HepG2 (cell line): ENCODE data around the gene TP73. TPM values are rescaled to one million over a fixed set of nuclear protein-coding genes. Genes with fewer than 3 reads are reported as not detected.

Experiments
- CEBPG ChIP-seq: IDR thresholded peaks from 2 replicates; pipeline ENCODE4 v1.6.1; 2016
- CHD2 ChIP-seq: IDR thresholded peaks from 2 replicates; pipeline ENCODE4 v1.6.1; 2011; ENCODE audit warnings: low read depth, low read length, improper control_type of control experiment
- DNMT3B ChIP-seq: conservative IDR thresholded peaks from 2 replicates; pipeline ENCODE4 v1.6.1; 2016; ENCODE audit warnings: missing biosample characterization, control low read depth
- ELF4 ChIP-seq: sonication (generic); formaldehyde crosslinking; IDR thresholded peaks from 2 replicates; pipeline ENCODE4 v1.5.0; 2020; ENCODE audit warnings: missing genetic modification reagents, mild to moderate bottlenecking, moderate library complexity, borderline replicate concordance
- HNF4G ChIP-seq, 2 experiments: sonication (generic) in 1 of 2; formaldehyde crosslinking in 1 of 2; IDR thresholded peaks; 2 replicates each; pipeline versions ENCODE4 v1.4.0 to v1.6.1; 2011 to 2020; ENCODE audit warnings: borderline replicate concordance in 2 of 2, low read depth in 2 of 2, mild to moderate bottlenecking in 2 of 2, low read length in 1 of 2, missing genetic modification reagents in 1 of 2, moderate library complexity in 1 of 2
- JARID2 ChIP-seq: sonication (generic); formaldehyde crosslinking; IDR thresholded peaks from 2 replicates; pipeline ENCODE4 v1.8.1; 2023; ENCODE audit warnings: missing genetic modification reagents, inconsistent platforms; ENCODE audit not compliant: insufficient replicate concordance
- MBD4 ChIP-seq: IDR thresholded peaks from 2 replicates; pipeline ENCODE4 v1.6.1; 2012; ENCODE audit warnings: low read length, inconsistent platforms, borderline replicate concordance
- MED1 ChIP-seq: sonication (generic); formaldehyde crosslinking; IDR thresholded peaks from 2 replicates; pipeline ENCODE4 v1.4.0; 2020; ENCODE audit warnings: missing genetic modification reagents
- NFIC ChIP-seq: IDR thresholded peaks from 2 replicates; pipeline ENCODE4 v1.6.1; 2012; ENCODE audit warnings: mild to moderate bottlenecking, low read length, inconsistent platforms
- NR3C1 ChIP-seq: sonication (generic); formaldehyde crosslinking; IDR thresholded peaks from 2 replicates; pipeline ENCODE4 v1.4.0; 2020; ENCODE audit warnings: missing genetic modification reagents
- PCBP2 ChIP-seq: fragments of 200-400 bp; formaldehyde crosslinking; optimal IDR thresholded peaks from 2 replicates; pipeline ENCODE3; 2018; ENCODE audit warnings: low read length, low read depth; ENCODE audit not compliant: poor library complexity, severe bottlenecking
- SALL2 ChIP-seq: sonication (generic); formaldehyde crosslinking; IDR thresholded peaks from 2 replicates; pipeline ENCODE4 v1.8.1; 2023; ENCODE audit warnings: mild to moderate bottlenecking, missing genetic modification reagents, inconsistent platforms
- SIN3A ChIP-seq: IDR thresholded peaks from 2 replicates; pipeline ENCODE4 v1.6.1; 2011; ENCODE audit warnings: low read depth, mild to moderate bottlenecking, control low read depth, low read length, borderline replicate concordance
- ZFYVE20 ChIP-seq: sonication (generic); formaldehyde crosslinking; IDR thresholded peaks from 2 replicates; pipeline ENCODE4 v1.8.0; 2023; ENCODE audit warnings: low read depth, mild to moderate bottlenecking, moderate library complexity, missing genetic modification reagents, borderline replicate concordance
- ZNF614 ChIP-seq: IDR thresholded peaks from 2 replicates; pipeline ENCODE4 v1.6.1; 2018; ENCODE audit warnings: missing biosample characterization, missing genetic modification reagents, inconsistent platforms, borderline replicate concordance
- ZNF777 ChIP-seq: sonication (generic); formaldehyde crosslinking; IDR thresholded peaks from 2 replicates; pipeline ENCODE4 v1.4.0; 2020; ENCODE audit warnings: missing genetic modification reagents
- ZNF816 ChIP-seq: sonication (generic); formaldehyde crosslinking; IDR thresholded peaks from 2 replicates; pipeline ENCODE4 v1.8.0; 2022; ENCODE audit warnings: missing genetic modification reagents, mild to moderate bottlenecking, borderline replicate concordance
- polyA plus RNA-seq, 8 experiments: library from polyadenylated mRNA; depleted of rRNA in 3 of 8; stranded (reverse) in 7 of 8; unstranded in 1 of 8; fragments of >200 nt; fragmentation: Illumina TruSeq in 4 of 8; extraction: Trizol in 4 of 8; gene quantifications; 2 replicates each; pipeline versions ENCODE4 v1.2.1 to v1.2.3, GENCODE V29; 2011 to 2016; ENCODE audit warnings: low read depth in 4 of 8, missing spikeins in 1 of 8, mixed read lengths in 1 of 8; ENCODE audit not compliant: insufficient read depth in 1 of 8
- total RNA-seq, 5 experiments: library from RNA; depleted of rRNA; stranded (reverse); fragments of >200 nt; fragmentation: Illumina TruSeq; extraction: Trizol; gene quantifications; 2 replicates each; pipeline ENCODE4 v1.2.3, GENCODE V29; 2016; ENCODE audit warnings: low read depth in 1 of 5
- TF ChIP-seq, protein P1 (sequence below): sonication (generic); formaldehyde crosslinking; IDR thresholded peaks from 2 replicates; pipeline ENCODE4 v1.4.0; 2020; ENCODE audit warnings: missing genetic modification reagents
- TF ChIP-seq, protein P2 (sequence below): sonication (generic); formaldehyde crosslinking; IDR thresholded peaks from 2 replicates; pipeline ENCODE4 v1.4.0; 2020; ENCODE audit warnings: missing genetic modification reagents
- TF ChIP-seq, protein P3 (sequence below): sonication (generic); formaldehyde crosslinking; IDR thresholded peaks from 2 replicates; pipeline ENCODE4 v1.8.1; 2023; ENCODE audit warnings: mild to moderate bottlenecking, missing genetic modification reagents
- TF ChIP-seq, protein P4 (sequence below): IDR thresholded peaks from 2 replicates; pipeline ENCODE4 v1.6.1; 2016

The TP73 gene
- total and polyA plus RNA-seq, 2 of the 13 experiments (the other 11 are each of a cell fraction or from before 2014, with no cell fraction given), result 0.49 to 1.1 TPM

DNA sequence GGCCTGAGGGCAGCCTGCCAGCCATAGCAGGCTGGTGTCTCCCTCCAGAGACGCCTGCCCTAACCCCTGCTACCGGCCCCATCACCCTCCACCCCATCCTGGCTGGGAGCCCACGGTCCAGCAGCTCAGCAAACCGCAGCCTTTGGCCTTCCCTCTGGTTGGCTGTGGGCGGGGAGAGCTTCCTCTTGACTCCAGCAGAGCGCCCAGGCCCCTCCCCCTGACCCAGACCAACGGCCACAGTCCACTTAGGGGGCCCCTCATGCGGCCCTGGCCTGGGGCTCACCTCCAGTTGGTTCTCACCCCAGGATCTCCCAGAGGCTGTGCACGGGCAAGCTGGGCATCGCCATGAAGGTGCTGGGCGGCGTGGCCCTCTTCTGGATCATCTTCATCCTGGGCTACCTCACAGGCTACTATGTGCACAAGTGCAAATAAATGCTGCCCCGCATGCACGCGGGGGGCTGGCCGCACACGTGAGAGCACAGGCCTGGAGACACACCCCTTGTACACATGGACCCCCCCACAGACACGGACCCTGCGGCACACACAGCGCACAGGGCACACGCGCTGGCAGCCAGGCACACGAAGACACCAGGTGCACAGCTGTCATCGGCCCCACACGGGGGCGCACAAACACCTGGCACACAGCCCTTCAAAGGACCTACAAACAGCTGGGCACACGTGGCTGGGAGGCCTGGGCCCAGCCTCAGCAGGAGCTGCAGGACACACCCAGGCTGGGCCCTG, 123.3 kb downstream of the TP73 start (continued):
- TF ChIP-seq, protein P1, sequence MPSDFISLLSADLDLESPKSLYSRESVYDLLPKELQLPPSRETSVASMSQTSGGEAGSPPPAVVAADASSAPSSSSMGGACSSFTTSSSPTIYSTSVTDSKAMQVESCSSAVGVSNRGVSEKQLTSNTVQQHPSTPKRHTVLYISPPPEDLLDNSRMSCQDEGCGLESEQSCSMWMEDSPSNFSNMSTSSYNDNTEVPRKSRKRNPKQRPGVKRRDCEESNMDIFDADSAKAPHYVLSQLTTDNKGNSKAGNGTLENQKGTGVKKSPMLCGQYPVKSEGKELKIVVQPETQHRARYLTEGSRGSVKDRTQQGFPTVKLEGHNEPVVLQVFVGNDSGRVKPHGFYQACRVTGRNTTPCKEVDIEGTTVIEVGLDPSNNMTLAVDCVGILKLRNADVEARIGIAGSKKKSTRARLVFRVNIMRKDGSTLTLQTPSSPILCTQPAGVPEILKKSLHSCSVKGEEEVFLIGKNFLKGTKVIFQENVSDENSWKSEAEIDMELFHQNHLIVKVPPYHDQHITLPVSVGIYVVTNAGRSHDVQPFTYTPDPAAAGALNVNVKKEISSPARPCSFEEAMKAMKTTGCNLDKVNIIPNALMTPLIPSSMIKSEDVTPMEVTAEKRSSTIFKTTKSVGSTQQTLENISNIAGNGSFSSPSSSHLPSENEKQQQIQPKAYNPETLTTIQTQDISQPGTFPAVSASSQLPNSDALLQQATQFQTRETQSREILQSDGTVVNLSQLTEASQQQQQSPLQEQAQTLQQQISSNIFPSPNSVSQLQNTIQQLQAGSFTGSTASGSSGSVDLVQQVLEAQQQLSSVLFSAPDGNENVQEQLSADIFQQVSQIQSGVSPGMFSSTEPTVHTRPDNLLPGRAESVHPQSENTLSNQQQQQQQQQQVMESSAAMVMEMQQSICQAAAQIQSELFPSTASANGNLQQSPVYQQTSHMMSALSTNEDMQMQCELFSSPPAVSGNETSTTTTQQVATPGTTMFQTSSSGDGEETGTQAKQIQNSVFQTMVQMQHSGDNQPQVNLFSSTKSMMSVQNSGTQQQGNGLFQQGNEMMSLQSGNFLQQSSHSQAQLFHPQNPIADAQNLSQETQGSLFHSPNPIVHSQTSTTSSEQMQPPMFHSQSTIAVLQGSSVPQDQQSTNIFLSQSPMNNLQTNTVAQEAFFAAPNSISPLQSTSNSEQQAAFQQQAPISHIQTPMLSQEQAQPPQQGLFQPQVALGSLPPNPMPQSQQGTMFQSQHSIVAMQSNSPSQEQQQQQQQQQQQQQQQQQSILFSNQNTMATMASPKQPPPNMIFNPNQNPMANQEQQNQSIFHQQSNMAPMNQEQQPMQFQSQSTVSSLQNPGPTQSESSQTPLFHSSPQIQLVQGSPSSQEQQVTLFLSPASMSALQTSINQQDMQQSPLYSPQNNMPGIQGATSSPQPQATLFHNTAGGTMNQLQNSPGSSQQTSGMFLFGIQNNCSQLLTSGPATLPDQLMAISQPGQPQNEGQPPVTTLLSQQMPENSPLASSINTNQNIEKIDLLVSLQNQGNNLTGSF (CRISPR knock-in tag), result peak; percentile 41
- peak; percentile 41; the same call in 1 of the 2 replicates for TF ChIP-seq SIN3A
- no peak for TF ChIP-seq PCBP2
- TF ChIP-seq ZNF816, result peak; percentile 92; the same call in 1 of the 2 replicates
- no peak for TF ChIP-seq ELF4 (CRISPR knock-in tag)
- TF ChIP-seq, protein P2, sequence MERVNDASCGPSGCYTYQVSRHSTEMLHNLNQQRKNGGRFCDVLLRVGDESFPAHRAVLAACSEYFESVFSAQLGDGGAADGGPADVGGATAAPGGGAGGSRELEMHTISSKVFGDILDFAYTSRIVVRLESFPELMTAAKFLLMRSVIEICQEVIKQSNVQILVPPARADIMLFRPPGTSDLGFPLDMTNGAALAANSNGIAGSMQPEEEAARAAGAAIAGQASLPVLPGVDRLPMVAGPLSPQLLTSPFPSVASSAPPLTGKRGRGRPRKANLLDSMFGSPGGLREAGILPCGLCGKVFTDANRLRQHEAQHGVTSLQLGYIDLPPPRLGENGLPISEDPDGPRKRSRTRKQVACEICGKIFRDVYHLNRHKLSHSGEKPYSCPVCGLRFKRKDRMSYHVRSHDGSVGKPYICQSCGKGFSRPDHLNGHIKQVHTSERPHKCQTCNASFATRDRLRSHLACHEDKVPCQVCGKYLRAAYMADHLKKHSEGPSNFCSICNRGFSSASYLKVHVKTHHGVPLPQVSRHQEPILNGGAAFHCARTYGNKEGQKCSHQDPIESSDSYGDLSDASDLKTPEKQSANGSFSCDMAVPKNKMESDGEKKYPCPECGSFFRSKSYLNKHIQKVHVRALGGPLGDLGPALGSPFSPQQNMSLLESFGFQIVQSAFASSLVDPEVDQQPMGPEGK (CRISPR knock-in tag), result peak; percentile 86
- 0 out of 2 replicates have a peak, but pooled peaks have one; percentile 10 for TF ChIP-seq CEBPG (CRISPR knock-in tag)
- TF ChIP-seq MBD4, result no peak
- peak; percentile 65 for TF ChIP-seq JARID2 (CRISPR knock-in tag)
- TF ChIP-seq DNMT3B (CRISPR knock-in tag), result no peak
- TF ChIP-seq HNF4G (IDR thresholded peaks at IDR 0.05; ENCODE audit: borderline replicate concordance, low read depth, low read length), result peak; percentile 71
- TF ChIP-seq HNF4G (CRISPR knock-in tag; IDR thresholded peaks at IDR 0.05; ENCODE audit: borderline replicate concordance, low read depth), result 0 out of 2 replicates have a peak, but pooled peaks have one; percentile 16
- peak; percentile 48; the same call in 1 of the 2 replicates for TF ChIP-seq SALL2
- 0 out of 2 replicates have a peak, but pooled peaks have one; percentile 36 for TF ChIP-seq ZFYVE20 (CRISPR knock-in tag)
- TF ChIP-seq, protein P3, sequence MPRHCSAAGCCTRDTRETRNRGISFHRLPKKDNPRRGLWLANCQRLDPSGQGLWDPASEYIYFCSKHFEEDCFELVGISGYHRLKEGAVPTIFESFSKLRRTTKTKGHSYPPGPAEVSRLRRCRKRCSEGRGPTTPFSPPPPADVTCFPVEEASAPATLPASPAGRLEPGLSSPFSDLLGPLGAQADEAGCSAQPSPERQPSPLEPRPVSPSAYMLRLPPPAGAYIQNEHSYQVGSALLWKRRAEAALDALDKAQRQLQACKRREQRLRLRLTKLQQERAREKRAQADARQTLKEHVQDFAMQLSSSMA (CRISPR knock-in tag), result 0 out of 2 replicates have a peak, but pooled peaks have one; percentile 79
- TF ChIP-seq MED1 (CRISPR knock-in tag), result peak; percentile 65
- TF ChIP-seq ZNF777 (CRISPR knock-in tag), result no peak; the same call in none of the 2 replicates
- TF ChIP-seq NFIC, result no peak
- TF ChIP-seq, protein P4, sequence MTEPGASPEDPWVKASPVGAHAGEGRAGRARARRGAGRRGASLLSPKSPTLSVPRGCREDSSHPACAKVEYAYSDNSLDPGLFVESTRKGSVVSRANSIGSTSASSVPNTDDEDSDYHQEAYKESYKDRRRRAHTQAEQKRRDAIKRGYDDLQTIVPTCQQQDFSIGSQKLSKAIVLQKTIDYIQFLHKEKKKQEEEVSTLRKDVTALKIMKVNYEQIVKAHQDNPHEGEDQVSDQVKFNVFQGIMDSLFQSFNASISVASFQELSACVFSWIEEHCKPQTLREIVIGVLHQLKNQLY (CRISPR knock-in tag), result no peak
- no peak for TF ChIP-seq ZNF614 (CRISPR knock-in tag)
- TF ChIP-seq NR3C1 (CRISPR knock-in tag), result no peak
- no peak for TF ChIP-seq CHD2
